GM21786 (cell line): ENCODE results near the gene LCP2.

Experiments
- ATAC-seq: cut with Tn5 transposase; IDR thresholded peaks from one replicate; pipeline ENCODE4 v1.9.1; 2021; ENCODE audit not compliant: unreplicated experiment

Gene LCP2

DNA sequence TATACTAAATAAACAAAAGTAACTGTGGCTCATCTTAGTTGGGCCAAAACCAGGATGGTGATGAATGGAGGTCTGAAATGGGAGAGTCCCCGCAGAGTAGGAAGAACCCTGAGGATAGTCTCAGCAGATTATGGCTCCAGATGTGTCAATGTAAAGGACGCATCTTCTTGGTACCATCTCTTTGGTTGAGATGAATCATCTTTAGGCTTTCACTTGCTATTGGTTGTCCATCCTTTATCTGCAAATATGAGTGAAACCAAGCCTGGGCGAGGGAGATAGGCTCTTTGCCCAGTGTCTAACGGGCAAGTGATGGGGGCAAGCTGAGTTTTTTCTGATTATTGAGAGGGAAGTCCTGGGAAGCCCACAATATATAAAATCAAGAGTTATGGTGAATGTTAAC, 19.4 kb upstream of the LCP2 start:
- ATAC-seq = no peak

DNA sequence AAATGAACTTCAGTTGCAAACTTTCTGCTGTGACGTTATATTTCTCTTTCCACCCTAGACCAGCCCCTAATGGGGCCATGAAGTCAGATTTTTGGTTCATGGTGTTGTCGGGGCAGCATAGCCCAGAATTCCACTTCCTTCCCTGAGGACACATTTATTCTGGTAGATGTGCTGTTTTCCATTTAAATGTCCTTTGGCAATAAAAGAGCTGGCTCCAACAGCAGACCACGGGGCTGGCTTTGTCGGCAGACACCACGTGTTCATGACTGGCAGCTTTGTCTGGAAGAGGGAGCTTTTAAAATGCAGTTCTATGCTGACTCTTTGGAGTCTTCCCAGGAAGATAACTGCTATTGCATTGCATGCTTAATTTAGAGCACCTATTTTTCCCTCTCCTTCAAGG, 17.6 kb upstream of the LCP2 start:
- ATAC-seq = no peak

DNA sequence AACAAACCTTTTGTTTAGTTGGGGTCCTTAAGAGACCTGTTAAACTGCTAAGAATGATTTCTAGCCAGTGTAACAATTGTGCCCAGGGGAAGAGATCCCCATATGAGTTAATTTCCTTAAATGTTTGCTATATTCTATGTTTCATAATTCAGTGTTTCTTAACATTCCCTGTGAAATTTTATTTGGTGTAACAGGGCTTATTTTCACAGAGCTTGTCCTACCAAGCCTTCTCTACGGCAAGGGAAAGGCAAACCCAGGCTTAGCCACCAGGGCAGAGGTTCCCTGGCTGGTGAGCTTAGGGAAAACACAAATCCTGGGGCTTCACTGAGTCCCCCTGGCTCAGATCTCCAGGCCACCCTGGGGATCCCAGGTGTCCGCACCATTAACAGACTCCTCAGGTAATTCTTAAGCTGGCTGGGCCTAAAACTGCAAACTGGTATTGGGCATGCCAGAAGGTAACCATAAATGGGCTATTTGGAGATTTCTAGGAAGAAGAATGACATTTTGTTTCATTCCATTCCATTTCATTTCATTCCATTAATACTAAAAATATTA, 17.0 kb upstream of the LCP2 start:
- no peak for ATAC-seq

DNA sequence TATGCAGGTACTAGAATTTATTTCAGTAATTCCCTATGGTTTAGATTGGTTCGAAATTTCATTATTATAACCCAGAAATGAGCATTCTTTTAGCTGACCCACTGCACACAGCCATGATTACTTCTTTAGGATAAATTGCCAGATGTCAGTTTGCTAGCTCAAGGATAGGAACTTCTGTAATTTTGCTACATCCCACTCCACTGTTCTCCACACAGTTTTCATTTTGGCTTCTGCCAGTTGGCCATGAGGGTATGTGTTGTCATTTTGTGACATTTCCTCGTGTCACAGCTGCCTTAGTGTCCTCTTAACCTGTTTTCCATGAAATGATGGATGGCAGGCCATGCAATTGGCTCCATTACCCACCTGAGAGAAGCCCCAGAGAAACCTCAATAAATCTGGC, 16.2 kb upstream of the LCP2 start:
- ATAC-seq = no peak

GRCh38 chr5:170313344-170313743, 15.8 kb upstream of the LCP2 start:
- ATAC-seq = no peak

DNA sequence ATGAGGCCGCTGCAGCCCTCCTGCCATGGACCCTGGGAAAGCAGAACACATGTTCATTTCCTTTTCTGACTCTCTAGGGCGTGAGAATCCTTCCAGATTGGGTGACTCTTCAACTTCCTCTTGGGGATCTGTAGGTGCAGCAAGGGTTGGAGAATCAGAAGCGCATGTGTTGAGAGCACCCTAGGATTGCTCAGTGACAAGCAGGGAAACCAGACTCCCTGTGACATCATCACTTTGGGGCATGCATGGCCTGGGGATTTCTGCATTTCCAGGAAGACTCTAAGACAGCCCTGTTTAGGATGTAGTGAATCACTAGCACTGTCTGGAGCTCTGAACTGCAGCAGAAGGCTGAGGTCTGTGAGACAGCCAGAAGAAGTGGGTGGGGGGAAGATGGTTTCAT, 15.1 kb upstream of the LCP2 start:
- ATAC-seq = peak; percentile 73

GRCh38 chr5:170312301-170312595, 14.7 kb upstream of the LCP2 start:
- no peak for ATAC-seq

- no peak for ATAC-seq
These were observed 14.1 kb upstream of the LCP2 start for GRCh38 chr5:170311511-170312300.

DNA sequence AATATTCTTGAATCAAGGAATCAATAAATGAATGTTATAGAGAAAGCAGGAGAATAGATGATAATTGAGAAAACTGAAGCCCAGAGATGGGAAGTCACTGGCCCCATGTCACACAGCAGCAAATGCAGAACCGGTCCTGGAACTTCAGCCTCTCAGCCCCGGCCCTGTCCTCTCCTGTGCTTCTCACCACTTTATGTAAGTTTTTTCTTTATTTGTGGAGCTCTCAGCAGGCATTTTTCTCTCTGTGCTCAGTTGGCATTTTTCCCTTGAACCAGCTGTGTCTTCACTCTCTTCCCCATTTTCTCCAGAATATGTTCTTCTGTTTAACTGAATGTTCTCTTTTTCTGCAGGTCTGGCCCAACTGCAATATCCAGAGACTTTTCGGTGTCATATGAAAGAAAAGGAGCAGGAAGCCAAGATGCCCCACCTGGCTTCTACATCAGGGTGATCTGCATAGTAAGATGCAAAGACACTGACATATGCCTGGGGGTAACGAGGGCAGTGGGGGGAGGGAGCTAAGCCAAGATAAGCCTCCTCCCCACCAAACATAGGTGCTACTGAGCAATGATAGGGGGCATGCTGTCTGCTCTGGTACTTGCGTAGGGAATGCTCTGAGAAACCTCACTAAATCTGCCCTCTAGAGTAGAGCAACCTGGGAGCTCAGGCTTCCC, 12.8 kb upstream of the LCP2 start:
- ATAC-seq = no peak

DNA sequence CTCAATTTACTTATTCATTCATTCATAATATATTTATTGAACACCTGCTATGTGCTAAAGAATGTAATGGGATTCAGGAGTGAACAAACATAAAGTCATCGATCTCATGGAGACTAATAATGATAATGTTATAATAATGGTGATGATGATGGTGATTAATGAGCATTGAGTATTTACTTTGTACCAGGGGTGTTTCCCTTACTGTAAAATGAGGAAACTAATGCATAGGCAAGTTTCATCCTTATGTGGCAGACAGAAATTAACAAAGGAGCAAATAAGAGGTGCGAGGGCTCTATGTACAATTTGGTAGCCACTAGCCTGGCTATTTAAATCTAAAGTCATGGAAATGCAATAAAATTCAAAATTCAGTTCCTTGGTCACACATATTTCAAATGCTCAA, 11.1 kb upstream of the LCP2 start:
- ATAC-seq = no peak

GRCh38 chr5:170307575-170308465, 10.2 kb upstream of the LCP2 start:
- ATAC-seq = no peak

GRCh38 chr5:170306381-170306831, 8.8 kb upstream of the LCP2 start:
- ATAC-seq = peak; percentile 72

DNA sequence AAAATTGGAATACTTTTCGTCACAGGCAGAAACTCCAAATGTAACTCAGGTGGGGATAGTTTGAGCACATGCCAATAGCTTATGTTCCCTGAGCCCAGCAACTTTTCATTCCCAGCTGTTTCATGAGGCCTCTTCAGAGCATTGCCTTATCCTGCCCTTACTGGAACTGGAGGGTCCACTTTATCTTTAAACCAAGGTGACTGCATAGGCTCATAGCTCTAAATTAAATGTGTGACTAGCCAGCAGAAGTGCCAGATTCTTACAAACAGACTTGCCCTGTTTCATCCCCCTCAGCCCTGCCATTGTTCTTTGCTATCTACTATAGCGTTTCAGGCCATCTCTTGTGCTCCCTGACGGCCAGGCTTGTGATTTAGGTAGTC, 8.1 kb upstream of the LCP2 start:
- ATAC-seq = no peak

GRCh38 chr5:170305016-170305645, 7.6 kb upstream of the LCP2 start:
- ATAC-seq = no peak

GRCh38 chr5:170303549-170303948, 6.0 kb upstream of the LCP2 start:
- no peak for ATAC-seq

- ATAC-seq = peak; percentile 84
These were observed 5.3 kb upstream of the LCP2 start for GRCh38 chr5:170302653-170303501.

DNA sequence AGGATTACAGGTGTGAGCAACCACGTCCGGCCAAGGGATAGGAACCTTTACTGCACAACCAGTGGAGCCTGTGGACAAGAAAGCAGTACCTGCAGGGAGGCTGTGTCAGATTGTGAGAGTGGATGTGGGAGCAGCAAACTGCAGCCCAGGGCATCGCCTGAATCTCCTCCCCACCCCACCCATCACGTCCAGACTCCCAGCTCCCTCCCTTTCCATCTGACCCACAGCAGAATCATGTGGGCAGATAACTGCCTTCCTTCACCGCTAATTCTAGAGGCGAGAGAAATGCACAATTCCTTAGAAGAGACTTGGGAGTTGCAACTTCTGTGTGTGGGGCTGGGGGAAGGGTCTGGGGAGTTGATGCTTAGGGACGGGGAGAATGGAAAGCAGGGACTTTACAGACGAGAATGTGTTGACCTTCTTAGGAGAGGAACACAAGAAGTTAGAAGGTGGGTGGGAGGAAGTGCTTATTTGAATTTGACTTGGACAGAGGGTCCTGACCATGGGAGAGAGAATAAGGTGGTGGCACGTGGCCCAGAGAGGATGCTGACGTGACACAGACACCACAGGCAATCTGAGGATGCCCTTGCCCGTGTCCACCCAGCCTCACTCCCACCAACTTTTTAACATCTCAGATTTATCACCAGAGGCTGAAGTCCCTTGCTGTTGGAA, 4.5 kb upstream of the LCP2 start:
- ATAC-seq = no peak

DNA sequence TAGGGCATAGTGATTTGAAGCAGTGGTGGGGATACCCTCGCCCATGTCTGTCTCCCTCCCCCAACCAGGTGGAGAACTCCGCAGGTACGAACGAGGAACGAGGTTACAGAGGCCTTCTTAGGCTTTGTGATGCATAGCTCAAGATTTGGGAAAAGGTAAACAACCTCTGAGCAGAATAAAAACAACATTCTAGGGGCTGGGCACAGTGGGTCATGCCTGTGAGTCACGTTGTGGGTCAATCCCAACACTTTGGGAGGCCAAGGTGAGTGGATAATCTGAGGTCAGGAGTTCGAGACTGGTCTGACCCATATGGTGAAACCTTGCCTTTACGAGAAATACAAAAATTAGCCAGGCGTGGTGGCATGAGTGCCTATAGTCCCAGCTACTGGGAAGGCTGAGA, 3.6 kb upstream of the LCP2 start:
- ATAC-seq = no peak

GRCh38 chr5:170300361-170301013, 2.9 kb upstream of the LCP2 start:
- ATAC-seq = no peak
